ENCODE data around the gene ANKRD22.

Gene ANKRD22

DNA sequence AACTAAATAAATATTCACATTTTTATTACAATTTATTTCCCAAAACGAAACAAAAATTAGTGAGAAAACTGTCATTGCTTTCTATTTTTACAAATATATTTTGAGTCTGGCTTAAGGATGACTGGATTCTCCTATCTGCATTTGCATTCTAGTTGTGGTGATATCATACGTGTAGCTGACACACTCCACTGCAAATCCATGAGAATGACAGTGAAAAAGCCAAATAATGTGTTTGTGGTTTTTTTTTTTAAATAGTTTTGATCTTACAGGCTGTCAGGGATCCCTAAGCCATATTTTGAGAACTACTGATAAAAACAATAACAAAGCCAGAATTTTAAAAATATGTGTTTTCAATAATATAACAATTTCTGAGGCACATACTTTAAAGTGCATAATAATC, 22.6 kb upstream of the ANKRD22 start:
- Histone ChIP-seq H3K9ac (ENCODE audit: low read length) (no peak overlapping the region), H3K9me3 (ENCODE audit: control insufficient read depth, low read depth, low read length) (no peaks in the 10 kb centered on the region), H3K27me3 (ENCODE audit: control insufficient read depth, insufficient read depth, low read length) (peaks cover 10% of the 10 kb centered on the region), H3K4me1 (ENCODE audit: control insufficient read depth, low read depth, low read length) (peaks cover 4% of the 10 kb centered on the region), H3K27ac (ENCODE audit: low read length) (no peak overlapping the region), H3K4me3 (ENCODE audit: low read length) (no peak overlapping the region), H3K36me3 (ENCODE audit: control insufficient read depth, low read depth, low read length) (no peaks in the 10 kb centered on the region)

DNA sequence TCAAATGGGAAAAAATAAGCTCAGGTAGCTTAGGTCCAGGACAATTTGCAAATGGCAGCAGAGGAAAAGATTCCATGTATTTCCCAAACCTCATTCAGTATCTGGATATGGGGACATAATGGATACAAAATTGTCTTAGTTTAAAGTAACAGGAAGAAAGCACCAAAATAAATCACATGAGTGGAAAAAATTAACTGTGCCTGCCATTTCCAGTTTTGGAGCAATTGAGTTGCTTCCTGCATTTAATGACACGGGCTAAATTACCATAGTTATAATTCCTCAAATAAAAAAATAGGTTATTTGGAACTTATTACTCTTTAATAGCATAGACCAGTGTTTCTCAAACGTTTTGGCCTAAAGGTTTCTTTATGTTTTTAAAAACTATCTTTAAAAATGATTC, 22.1 kb upstream of the ANKRD22 start:
- peaks cover 5% of the 10 kb centered on the region for H3K27me3 ChIP-seq (ENCODE audit: control insufficient read depth, insufficient read depth, low read length)
- H3K4me1 ChIP-seq (ENCODE audit: control insufficient read depth, low read depth, low read length): peaks cover 4% of the 10 kb centered on the region
- no peak overlapping the region for H3K27ac ChIP-seq (ENCODE audit: low read length)
- H3K4me3 ChIP-seq (ENCODE audit: low read length): no peak overlapping the region
- H3K9ac ChIP-seq (ENCODE audit: low read length): no peak overlapping the region
- no peaks in the 10 kb centered on the region for H3K9me3 ChIP-seq (ENCODE audit: control insufficient read depth, low read depth, low read length)
- no peaks in the 10 kb centered on the region for H3K36me3 ChIP-seq (ENCODE audit: control insufficient read depth, low read depth, low read length)

DNA sequence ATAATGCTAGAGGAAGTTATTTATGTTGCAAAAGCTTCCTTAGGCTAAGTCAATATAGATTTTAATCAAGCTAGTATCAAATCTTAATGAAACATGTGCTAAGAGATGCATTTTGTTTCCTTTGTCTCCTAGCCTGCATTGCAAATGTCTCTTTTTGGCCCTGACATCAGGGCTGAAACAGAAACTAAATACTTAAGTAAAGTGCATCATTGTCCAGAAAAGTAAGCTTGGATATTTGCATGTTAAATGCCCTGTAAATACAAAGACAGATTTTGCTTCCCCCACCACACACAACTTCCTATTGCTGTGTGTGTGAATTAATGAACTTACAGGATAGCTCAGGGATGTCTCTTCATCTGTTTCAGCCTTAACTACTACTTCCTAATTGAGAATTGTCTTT, 18.4 kb upstream of the ANKRD22 start:
- H3K4me1 ChIP-seq (ENCODE audit: control insufficient read depth, low read depth, low read length): peaks cover 4% of the 10 kb centered on the region
- H3K36me3 ChIP-seq (ENCODE audit: control insufficient read depth, low read depth, low read length): no peaks in the 10 kb centered on the region
- H3K9ac ChIP-seq (ENCODE audit: low read length): no peak overlapping the region
- no peaks in the 10 kb centered on the region for H3K27me3 ChIP-seq (ENCODE audit: control insufficient read depth, insufficient read depth, low read length)
- no peak overlapping the region for H3K27ac ChIP-seq (ENCODE audit: low read length)
- no peak overlapping the region for H3K4me3 ChIP-seq (ENCODE audit: low read length)
- no peaks in the 10 kb centered on the region for H3K9me3 ChIP-seq (ENCODE audit: control insufficient read depth, low read depth, low read length)

DNA sequence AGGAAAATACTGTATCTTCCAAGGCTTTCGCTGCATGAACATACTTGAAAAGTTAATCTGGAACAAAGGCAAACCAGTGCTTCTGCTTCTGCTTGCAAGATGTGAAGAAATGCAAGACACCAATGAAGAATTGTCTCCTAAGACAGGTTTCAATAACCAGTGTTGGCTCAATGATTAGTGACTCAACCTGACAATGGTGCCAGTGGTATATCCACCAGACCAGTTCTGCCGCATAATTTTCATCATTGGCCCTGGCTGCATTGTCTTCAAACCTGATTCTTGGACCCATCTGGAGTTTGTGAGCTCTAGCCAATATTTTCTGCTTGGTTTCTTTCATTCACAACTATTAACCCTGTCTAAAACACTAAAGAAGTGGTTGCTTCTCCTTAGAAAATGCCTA, 14.8 kb upstream of the ANKRD22 start:
- no peaks in the 10 kb centered on the region for H3K36me3 ChIP-seq (ENCODE audit: control insufficient read depth, low read depth, low read length)
- H3K27ac ChIP-seq (ENCODE audit: low read length): no peak overlapping the region

DNA sequence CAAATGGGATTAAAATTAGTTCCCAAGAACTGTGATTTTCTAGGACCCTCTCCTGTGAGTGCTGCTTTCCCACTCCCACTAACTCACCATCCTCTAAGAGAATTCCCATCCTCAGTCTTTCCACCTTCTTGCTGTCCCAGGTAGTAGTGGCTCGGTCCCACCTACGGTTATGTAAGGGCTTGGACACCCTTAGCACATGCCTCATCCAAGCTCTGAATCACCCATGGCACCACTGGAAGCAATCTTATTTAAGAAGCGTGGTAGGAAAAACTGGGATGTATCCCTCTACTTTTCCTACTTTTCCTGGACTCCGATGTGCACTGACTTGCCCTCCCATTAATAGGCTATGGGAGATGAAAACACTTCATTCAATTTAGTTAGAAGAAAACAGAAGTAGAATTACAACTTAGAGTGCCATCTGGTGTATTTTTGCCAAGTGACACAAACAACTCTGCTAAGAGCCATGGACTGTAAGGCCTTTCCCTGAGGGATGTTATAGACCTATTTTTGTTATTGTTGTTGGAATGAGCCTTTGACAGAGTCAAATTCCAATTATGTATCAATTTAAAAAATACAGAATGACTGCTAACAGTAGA, 13.7 kb upstream of the ANKRD22 start:
- Histone ChIP-seq H3K9me3 (ENCODE audit: control insufficient read depth, low read depth, low read length) (no peaks in the 10 kb centered on the region), H3K4me3 (ENCODE audit: low read length) (no peak overlapping the region), H3K27me3 (ENCODE audit: control insufficient read depth, insufficient read depth, low read length) (no peaks in the 10 kb centered on the region), H3K27ac (ENCODE audit: low read length) (no peak overlapping the region), H3K9ac (ENCODE audit: low read length) (no peak overlapping the region), H3K36me3 (ENCODE audit: control insufficient read depth, low read depth, low read length) (no peaks in the 10 kb centered on the region), H3K4me1 (ENCODE audit: control insufficient read depth, low read depth, low read length) (peaks cover 4% of the 10 kb centered on the region)

More for the DNA sequence above, 14.8 kb upstream of the ANKRD22 start:
- Histone ChIP-seq H3K9ac (ENCODE audit: low read length) (no peak overlapping the region), H3K4me1 (ENCODE audit: control insufficient read depth, low read depth, low read length) (peaks cover 4% of the 10 kb centered on the region), H3K27me3 (ENCODE audit: control insufficient read depth, insufficient read depth, low read length) (no peaks in the 10 kb centered on the region), H3K9me3 (ENCODE audit: control insufficient read depth, low read depth, low read length) (no peaks in the 10 kb centered on the region), H3K4me3 (ENCODE audit: low read length) (no peak overlapping the region)

DNA sequence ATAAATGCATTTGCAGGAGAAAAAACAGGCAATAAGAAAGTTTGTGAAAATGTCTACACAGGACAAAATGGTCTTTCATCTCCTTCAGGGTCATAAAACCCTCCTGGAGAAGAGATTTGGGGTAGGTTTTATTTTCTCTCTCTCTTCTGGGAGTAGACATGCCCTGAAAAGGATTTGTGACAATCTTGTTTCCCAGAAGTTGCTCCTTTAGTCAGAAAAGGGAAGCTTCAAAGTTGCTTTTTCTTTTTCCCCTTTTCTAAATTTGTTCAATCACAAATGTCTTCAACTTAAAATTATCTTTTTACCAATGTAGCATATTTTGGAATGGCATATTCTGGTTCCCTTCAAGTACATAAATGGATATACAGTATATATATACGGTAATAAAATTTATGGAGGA, 9.4 kb upstream of the ANKRD22 start:
- Histone ChIP-seq H3K9ac (ENCODE audit: low read length) (no peak overlapping the region), H3K4me1 (ENCODE audit: control insufficient read depth, low read depth, low read length) (no peaks in the 10 kb centered on the region), H3K9me3 (ENCODE audit: control insufficient read depth, low read depth, low read length) (no peaks in the 10 kb centered on the region), H3K27ac (ENCODE audit: low read length) (no peak overlapping the region), H3K36me3 (ENCODE audit: control insufficient read depth, low read depth, low read length) (no peaks in the 10 kb centered on the region), H3K27me3 (ENCODE audit: control insufficient read depth, insufficient read depth, low read length) (no peaks in the 10 kb centered on the region), H3K4me3 (ENCODE audit: low read length) (no peak overlapping the region)

DNA sequence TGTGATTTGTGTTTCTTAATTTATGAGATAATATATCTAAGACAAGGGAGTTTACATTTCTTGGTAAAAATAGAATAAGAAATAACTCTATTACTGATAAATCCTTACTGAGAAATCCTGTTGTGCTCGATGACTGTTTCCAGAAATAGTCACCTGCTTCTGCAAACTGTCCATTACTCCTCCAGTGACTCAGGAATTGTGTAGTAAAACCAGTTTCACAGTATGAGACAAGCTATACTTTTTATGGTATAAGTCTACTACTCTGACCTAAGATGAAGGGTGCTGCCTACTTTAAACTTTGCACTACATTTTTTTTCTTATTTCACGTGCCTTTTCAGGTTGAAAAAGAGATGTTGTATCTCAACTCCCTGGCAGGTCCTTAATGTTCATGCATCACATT, 6.8 kb upstream of the ANKRD22 start:
- Histone ChIP-seq H3K9ac (ENCODE audit: low read length) (no peak overlapping the region), H3K27me3 (ENCODE audit: control insufficient read depth, insufficient read depth, low read length) (no peaks in the 10 kb centered on the region), H3K4me1 (ENCODE audit: control insufficient read depth, low read depth, low read length) (peaks cover 2% of the 10 kb centered on the region), H3K36me3 (ENCODE audit: control insufficient read depth, low read depth, low read length) (no peaks in the 10 kb centered on the region), H3K4me3 (ENCODE audit: low read length) (no peak overlapping the region), H3K27ac (ENCODE audit: low read length) (no peak overlapping the region), H3K9me3 (ENCODE audit: control insufficient read depth, low read depth, low read length) (no peaks in the 10 kb centered on the region)

DNA sequence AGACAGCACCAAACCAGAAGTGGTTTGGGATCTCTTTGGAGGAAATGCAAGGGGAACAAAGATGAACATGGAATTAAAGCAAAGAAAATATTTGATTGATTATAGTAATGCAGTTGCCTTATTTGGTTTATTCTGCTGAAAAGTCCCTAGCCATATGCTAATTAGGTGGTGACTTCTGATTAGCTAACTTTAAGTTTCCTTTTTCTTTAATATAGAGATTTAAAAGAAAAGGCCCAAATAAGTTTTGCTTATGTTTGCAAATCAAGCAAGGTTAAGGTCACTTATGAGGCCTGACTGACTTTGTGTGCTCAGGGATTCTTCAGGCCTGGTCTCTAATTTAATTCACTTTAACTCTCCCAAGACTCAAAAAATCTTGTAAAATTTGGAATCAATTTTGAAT, 6.2 kb upstream of the ANKRD22 start:
- Histone ChIP-seq H3K27me3 (ENCODE audit: control insufficient read depth, insufficient read depth, low read length) (no peaks in the 10 kb centered on the region), H3K9ac (ENCODE audit: low read length) (no peak overlapping the region), H3K9me3 (ENCODE audit: control insufficient read depth, low read depth, low read length) (no peaks in the 10 kb centered on the region), H3K27ac (ENCODE audit: low read length) (no peak overlapping the region), H3K4me3 (ENCODE audit: low read length) (no peak overlapping the region), H3K4me1 (ENCODE audit: control insufficient read depth, low read depth, low read length) (peaks cover 6% of the 10 kb centered on the region), H3K36me3 (ENCODE audit: control insufficient read depth, low read depth, low read length) (no peaks in the 10 kb centered on the region)

DNA sequence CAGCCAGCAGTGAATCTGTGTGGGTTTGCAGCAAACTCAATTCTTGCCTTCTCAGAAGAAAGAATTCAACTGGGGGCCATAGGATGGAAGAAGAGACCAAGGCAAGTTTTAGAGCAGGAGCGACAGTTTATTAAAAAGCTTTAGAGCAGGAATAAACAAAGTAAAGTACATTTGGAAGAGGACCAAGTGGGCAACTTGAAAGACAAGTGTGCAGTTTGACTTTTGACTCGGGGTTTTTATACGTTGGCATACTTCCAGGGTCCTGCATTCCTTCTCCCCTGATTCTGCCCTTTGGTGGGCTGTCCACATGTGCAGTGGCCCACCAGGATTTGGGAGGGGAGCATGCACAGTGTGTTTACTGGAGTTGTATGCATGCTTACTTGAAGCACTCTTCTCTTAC, 3.0 kb upstream of the ANKRD22 start:
- Histone ChIP-seq H3K9ac (ENCODE audit: low read length) (no peak overlapping the region), H3K27me3 (ENCODE audit: control insufficient read depth, insufficient read depth, low read length) (no peaks in the 10 kb centered on the region), H3K4me1 (ENCODE audit: control insufficient read depth, low read depth, low read length) (peaks cover 22% of the 10 kb centered on the region), H3K27ac (ENCODE audit: low read length) (no peak overlapping the region), H3K9me3 (ENCODE audit: control insufficient read depth, low read depth, low read length) (no peaks in the 10 kb centered on the region), H3K36me3 (ENCODE audit: control insufficient read depth, low read depth, low read length) (no peaks in the 10 kb centered on the region), H3K4me3 (ENCODE audit: low read length) (no peak overlapping the region)

DNA sequence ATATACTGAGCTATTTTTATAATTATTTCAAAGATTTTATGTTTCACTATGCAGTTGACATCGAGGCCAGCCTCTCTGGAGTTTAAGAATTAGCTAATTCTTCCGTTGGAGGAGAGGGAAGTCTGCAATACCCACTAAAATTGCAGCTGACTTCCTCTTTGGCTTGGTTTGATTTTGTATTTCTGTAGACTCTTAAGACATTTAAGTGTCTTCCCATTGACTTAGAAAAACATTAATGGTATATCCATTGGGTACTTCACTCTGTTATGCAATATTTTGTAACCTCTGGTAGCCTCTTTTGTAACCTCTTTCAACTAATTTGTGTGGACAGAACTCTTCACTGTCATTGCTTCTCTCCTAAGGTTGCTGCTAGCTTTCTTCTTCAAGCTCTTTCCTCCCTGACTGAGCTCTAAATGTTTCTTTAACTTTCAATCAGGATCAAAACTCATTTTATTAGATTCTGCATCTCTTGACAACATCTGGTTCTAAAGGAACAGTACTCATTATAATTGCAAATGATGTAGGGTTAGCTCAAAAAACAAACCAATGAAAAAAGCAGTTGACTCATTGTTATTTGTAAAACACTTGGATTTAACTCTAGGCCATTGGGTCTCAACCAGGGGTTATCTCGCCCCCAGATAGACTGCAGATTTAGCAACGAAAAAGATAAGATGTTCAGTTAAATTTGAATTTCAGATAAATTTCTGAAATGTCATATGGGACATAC, 1.7 kb upstream of the ANKRD22 start:
- H3K9ac ChIP-seq (ENCODE audit: low read length): no peak overlapping the region
- no peaks in the 10 kb centered on the region for H3K36me3 ChIP-seq (ENCODE audit: control insufficient read depth, low read depth, low read length)
- no peaks in the 10 kb centered on the region for H3K9me3 ChIP-seq (ENCODE audit: control insufficient read depth, low read depth, low read length)
- H3K27ac ChIP-seq (ENCODE audit: low read length): no peak overlapping the region
- no peaks in the 10 kb centered on the region for H3K27me3 ChIP-seq (ENCODE audit: control insufficient read depth, insufficient read depth, low read length)
- H3K4me3 ChIP-seq (ENCODE audit: low read length): no peak overlapping the region
- H3K4me1 ChIP-seq (ENCODE audit: control insufficient read depth, low read depth, low read length): peaks cover 22% of the 10 kb centered on the region

DNA sequence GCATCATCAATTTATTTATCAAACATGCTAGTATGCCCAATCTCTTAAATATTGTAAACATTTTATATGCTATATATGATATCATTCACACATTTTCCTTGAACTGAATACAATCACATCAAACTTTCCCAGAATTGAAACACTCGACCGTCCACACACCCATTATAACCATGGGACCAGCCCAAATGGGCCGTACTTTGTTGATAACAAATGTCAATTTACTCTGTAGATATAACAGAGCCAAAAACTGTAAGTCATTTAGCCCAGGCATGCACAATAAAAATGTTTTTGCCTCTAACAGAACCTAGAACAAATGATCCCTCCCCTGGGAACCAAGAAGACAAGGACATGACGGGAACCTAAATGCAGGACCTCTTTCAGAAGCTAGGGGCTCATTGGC, 683 bp upstream of the ANKRD22 start:
- H3K27me3 ChIP-seq (ENCODE audit: control insufficient read depth, insufficient read depth, low read length): no peaks in the 10 kb centered on the region
- H3K9ac ChIP-seq (ENCODE audit: low read length): no peak overlapping the region
- no peak overlapping the region for H3K4me3 ChIP-seq (ENCODE audit: low read length)
- H3K4me1 ChIP-seq (ENCODE audit: control insufficient read depth, low read depth, low read length): peaks cover 22% of the 10 kb centered on the region
- H3K27ac ChIP-seq (ENCODE audit: low read length): no peak overlapping the region
- H3K9me3 ChIP-seq (ENCODE audit: control insufficient read depth, low read depth, low read length): no peaks in the 10 kb centered on the region
- H3K36me3 ChIP-seq (ENCODE audit: control insufficient read depth, low read depth, low read length): no peaks in the 10 kb centered on the region

DNA sequence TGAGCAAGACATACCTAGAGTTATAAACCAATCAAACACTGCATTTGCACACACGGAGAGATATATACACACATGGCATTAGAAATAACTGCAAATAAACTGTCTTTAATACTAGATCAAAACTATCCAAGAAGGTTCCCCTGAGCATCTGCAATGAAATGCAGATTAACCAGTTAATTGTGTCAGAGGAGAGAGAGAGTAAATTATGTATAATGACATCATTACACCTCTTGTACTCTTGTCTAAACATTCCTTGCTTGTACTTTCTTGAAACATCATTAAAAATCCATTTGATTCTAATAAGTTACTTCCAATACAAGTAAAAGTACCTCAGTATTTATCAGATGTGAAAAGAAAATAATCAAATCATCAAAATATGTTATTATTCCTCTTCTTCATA, 932 bp downstream of the ANKRD22 start:
- H3K9me3 ChIP-seq (ENCODE audit: control insufficient read depth, low read depth, low read length): no peaks in the 10 kb centered on the region
- H3K4me3 ChIP-seq (ENCODE audit: low read length): no peak overlapping the region
- H3K36me3 ChIP-seq (ENCODE audit: control insufficient read depth, low read depth, low read length): no peaks in the 10 kb centered on the region
- no peak overlapping the region for H3K9ac ChIP-seq (ENCODE audit: low read length)
- H3K4me1 ChIP-seq (ENCODE audit: control insufficient read depth, low read depth, low read length): peaks cover 27% of the 10 kb centered on the region
- no peaks in the 10 kb centered on the region for H3K27me3 ChIP-seq (ENCODE audit: control insufficient read depth, insufficient read depth, low read length)
- no peak overlapping the region for H3K27ac ChIP-seq (ENCODE audit: low read length)
